Measurements from ENCODE around the gene ANO2.
"Not testable (repeated sequence)": the region's sequence is repeated elsewhere in the genome, so short reads cannot be mapped to it uniquely, and the experiment has no call there.

ANO2 gene

DNA sequence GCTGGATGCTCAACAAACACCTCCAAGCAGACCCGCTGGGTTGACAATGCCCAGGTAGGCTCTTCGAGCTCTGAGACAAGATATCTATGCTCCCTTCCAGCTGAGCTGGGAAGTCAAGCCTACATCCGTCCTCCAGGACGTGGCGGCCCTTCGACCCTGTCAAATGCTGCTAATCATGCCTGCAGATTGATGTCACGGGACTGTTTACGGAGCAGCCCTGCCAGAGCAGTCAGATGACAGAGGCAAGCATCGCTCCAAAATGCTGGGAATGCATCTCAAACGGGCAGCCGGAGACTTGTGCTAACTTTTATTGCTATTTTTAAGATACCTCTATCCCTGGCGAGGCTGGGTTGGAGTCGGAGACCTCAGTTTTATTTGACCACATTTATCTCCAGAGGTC is 373.9 kb downstream of the ANO2 start:
- DNase-seq = no peak

DNA sequence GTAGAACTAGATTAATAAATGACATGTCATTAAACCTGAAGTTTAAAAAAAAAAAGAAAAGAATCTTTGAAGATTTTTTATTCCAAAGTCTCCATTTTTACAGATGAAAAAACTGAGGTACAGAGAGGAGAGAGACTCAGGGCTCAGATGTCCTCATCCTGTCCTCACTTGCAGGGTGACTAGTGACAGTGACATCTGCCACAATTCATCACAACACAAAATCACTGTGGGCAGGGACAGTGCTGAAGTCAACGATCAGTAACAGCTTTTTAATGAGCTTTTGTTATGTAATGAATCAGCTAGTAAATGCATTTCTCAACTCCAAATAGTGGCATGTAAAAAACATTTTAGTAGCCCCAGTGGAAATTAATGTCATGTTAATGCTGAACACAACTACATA is 374.6 kb downstream of the ANO2 start:
- no peak for DNase-seq

DNA sequence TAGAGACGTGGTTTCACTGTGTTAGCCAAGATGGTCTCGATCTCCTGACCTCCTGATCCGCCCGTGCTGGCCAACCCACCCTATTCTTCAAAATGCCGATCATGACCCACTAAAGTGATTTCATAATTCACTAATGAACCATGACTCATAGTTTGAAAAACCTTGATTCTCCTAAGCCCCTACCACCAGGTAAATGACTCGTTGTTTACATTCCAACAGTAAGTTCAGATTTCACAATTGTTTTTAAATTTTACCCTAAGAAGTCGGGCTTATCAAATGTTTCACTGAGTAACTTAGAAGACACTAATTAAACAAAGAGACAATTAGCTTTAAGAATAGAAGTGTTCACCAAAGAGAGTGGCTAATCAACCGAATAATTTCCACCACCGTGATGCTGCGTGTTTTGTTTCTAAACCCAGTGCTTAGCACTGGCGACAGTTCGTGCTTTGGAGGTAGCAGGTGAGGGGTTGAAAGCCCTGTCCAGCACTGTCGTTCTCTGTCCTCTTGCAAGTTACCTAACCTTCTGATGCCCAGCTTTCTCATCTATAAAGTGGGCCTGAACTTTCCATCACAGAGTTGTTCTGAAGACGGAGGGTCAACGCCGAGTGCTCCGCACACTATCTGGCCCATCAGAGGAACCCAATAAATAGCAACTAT is 376.6 kb downstream of the ANO2 start:
- DNase-seq = no peak

DNA sequence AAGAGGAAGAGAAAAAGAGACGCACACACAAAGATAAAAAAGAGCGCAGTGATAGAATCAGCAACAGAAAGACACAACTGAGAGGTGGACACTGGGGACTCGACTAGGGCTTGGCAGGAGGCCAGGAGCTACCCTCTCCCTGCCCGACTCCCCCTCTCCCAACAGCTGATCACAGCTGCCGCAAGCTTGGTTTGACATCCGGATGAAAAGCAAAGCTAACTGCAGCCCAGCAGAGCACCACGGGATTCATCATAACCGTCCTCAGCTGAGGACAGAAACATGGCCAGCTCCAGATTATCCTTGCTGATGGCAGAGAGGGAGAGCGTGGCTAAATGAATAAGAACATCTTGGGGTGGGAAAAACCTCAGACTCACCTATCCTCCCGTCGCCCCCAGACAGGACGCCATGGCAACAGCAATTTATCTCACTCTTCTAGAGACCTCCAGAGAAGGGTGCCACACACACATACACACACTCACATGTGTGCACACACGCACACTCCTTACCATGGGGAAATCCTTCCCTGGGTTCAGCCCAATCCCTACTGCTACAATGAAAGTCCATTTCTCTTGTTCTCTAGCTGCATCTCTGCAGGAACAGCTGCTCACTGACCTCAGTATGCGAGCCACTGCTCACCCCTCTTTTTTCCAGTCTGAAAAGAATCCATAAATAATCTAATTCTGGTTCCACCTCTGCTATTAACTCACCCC is 377.9 kb downstream of the ANO2 start:
- DNase-seq = no peak

DNA sequence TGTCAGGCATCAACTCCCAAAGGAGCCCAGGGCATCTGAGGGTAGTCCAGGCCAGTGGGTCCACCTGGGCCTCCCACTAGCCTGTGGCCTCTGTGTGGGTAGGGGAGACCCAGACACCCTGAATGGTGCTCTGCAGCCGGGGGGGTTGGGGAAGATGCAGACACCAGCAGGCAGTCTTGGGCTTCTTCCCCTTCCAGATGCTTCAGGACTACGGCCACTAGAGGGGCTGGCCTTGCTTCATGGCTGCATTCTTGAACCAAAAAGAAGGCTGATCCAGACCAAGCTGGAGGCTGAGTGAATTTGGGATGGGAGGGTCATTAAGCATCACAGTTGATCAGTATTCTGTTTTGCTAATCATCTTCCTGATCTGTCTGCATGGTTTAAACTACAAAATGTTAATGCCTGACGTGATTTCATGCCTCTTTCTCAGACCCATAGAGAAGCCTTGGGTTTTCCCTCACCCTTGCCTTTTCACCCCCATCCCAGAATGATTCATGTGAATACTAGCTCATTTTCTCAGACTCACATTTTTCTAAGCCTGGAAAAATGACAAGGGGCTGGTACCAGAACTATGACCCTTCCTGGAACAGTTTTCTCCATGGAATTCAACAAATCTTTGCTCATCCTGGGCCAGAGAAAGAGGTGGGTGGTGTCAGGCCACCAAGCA is 379.0 kb downstream of the ANO2 start:
- DNase-seq = no peak

DNA sequence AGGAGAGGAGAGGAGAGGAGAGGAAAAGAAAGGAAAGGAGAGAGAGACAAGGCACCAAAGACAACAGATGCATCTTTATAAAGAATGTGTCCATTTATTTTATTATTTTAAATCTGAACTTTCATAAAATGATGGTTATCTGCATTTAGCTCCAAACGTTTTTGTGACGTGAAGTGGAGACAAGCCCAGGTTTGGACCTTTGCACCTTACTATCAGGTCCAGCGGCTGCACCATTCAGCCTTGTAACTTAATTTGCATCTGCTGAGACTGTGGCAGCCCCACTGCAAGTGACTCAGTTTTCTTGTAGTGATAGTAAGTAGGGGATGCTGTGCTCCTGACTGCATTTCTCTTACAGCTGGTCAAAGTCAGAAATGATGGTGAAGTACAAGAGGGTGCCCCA is 382.5 kb downstream of the ANO2 start:
- DNase-seq = no peak

DNA sequence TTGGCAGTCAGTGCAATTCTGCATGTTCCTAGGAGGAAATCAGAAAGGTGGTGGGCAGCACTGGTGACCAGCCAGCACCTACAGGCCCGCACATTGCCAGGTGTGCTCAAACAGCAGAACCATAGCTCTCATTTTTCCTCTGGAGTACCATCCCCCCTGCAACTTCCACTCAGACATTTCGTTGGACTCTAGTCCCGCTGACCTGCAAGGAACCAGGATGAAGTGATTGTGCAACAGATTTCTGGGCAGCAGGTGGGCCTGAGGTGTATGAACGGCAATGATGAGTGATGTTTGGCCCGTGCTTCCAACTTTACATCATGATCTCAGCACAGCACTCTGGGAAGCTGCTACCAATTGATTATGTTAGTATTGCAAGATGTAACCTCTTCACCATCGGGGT is 383.2 kb downstream of the ANO2 start:
- no peak for DNase-seq

DNA sequence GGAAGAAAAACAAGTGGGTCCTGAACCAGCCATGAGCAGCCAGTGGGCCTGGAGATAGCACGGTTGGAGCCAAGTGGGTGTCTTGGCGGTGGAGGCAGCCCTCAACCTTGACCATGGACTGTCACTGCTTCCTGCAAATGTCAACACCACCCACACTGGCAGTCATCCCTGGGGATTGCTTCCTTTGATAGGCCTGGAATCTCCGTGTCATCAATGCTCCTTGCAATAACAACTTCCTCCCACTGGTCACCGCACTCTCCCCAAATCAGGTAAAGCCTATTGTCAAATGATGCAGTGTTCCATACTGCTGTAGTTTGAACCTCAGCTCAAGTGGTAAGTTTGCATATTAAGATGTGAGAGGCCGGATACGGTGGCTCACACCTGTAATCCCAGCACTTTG is 384.0 kb downstream of the ANO2 start:
- no peak for DNase-seq

DNA sequence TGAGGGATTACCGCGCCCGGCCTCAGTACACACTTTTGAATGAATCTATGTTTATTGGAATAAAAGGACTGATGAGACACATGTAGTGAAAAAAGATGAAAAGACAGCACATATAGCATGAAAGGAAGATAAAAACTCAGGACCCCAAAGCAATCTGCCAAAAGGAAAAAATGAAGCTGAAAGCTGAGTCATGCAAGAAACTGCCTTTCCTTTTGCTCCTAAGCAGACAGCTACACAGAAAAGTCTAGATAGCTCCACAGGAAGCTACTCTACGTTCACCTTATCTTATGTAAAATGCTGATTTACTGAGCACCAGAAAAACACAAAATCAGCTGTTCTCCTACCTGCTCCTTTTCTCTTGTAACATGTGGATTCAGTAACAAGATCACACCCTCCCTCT is 384.8 kb downstream of the ANO2 start:
- no peak for DNase-seq

DNA sequence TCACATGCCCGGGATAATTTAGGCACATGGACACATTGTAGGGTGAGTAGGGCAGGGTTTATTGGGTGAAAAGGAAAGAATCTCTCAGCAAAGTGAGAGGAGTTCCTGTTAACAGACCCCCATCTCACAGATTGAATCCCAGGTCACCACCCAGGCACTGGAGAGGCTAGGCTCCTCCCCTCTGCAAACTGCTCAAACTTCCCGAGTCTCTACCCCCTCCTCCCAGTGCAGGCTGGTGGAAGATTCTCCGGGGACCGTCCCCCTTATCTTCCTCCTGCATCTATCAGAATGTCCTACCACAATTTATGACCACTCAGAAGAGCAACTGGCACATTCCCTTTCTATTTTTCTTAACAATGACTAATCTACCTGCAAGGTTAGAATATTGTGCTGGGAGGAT is 387.2 kb downstream of the ANO2 start:
- DNase-seq = no peak

DNA sequence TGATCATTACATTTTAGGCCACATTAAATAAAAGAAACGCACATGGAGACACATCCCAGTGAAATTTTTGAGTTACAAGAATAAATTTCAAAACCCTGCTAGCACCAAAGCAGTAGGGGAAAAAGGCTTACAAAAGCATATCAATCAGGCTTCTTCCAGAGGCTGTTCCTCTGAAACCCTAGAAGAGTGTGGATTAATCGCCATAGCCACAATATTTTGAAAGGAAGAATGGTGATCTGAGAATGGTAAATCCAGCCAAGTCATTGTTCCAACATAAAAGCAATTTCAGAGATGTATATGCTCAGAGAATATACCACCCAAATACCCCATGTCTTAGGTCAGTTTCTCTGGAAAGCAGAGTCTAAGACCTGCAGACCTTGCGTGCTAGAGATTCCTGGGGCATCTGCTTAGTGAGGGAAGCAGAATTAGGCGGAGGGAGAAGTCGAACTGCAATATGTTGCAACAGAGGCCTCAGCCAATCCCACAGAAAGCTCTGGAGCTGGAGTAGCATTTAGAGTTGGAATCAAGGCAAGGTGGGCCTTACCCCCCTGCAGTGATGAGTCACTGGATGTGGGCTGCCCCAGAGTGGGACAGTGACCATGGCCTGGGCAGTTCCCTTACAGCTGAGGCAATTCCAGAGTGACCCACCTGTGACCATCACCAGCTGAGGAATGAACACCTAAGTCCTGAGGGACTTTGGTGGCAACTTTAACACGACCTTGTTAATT is 387.9 kb downstream of the ANO2 start:
- DNase-seq = no peak

DNA sequence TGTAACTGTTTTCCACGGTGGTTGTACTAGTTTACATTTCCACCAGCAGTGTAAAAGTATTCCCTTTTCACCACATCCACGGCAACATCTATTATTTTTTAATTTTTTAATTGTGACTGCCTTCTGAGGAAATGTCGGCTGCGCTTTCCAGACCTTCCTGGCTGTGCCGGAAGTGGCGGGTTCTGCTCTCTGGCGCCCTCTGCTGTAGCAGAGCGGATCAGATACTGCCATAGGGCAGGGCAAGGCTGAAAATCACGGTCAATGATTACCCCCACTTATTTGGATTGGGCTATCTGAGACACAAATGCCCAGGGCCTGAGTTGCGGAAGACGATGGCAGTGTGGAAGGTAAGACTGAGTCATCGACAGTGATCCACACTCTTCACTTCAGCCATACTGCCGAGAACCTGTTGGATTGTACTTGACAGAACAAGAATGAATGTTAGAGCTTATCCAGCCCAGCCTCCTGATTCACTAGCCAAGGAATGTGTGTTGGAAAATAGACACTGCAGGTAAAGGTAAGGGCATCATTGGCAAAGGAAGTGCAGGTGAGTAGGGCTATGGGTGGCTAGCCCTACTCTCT is 388.9 kb downstream of the ANO2 start:
- peak; percentile 36 for DNase-seq

DNA sequence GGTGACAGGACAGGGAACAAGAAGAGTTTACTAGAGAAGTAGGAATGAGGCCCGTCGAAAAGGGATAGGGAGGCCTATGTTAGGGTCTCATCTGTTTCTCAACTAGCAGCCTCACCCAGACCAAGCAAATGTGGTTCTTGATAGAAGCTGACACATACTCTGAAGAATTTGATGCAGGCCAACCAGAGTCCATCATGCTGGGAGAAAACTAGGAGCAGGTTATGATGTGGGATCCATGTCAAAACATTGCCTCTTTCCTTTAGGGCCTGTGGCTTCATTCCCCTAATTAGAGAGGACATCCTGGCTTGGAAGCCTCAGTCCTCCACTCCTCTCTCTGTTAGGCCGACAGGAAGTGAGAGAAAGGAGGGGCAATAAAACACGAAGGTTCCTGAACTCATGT is 390.3 kb downstream of the ANO2 start:
- DNase-seq = no peak

DNA sequence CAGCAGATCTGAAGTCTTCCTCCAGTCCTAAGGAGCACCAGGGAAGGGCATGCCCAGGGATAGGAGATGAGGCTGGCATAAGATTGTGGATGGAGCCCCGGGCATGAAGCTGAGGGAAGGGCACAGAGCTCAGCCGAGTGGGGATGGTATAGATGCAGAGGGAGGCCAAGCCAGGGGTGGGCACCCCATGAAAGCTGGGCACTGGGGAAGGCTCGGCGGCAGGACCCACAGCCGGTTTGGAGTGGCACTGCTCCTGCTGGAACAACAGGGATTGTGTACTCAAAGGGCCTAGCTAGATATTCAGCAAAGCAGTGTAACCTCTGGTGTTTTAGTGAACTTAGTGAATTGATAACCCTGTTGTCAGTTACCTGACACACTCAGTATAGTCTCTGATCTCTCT is 396.0 kb downstream of the ANO2 start:
- no peak for DNase-seq

DNA sequence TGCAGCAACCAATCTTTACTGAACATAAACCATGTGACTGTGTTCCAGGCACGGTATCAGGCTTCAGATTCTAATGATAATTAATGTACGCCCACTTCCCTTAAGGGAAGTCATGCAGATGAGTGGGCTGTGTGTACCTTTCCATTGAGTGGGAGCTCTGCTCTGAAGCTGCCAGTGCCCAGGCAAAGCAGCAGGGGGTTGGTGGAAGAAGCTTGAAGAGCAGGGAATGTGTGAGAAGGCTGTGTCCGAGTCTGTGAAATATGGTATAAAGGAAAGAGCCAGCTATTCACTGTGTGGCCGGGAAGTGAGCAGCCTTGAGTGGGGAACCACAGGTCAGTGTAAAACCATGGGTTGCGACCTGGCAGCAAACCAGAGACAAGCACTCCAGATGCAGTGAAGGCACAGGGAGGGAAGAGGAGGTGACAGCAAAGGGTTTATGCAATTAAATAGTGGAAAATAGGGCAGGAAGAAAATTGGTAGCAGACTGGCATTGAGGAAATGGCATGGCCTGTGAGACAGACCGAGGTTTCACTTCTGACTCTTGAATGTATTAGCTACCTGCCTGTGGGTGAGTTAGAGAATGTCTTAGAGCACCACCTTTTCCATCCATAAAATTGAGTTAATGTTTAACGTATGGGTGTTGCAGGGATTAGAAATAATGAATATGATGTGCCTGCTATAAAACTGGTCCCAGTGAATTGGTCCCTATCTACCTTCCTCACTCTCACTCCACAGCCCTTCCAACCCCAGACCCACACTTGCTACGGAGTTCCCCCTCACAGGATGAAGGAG is 396.7 kb downstream of the ANO2 start:
- DNase-seq = no peak

DNA sequence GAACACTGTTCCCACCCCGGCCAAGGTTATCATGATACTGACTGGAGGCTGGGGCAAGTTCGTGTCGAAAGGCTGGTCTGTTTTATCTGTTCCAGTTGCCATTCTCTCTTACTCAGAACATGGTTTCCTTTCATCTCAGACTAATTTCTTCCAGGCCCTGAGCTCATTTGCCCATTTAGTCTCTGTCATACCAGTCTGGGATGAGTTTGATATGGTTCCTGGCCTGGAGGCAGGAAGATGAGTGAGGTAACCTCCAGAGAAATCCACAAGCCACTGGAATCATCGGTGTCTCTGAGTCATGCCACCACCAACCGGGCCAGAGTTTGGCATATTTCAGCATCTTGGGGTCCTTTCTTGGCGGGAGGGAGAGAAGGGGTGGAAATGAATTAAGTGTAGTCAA is 398.4 kb downstream of the ANO2 start:
- DNase-seq = no peak

DNA sequence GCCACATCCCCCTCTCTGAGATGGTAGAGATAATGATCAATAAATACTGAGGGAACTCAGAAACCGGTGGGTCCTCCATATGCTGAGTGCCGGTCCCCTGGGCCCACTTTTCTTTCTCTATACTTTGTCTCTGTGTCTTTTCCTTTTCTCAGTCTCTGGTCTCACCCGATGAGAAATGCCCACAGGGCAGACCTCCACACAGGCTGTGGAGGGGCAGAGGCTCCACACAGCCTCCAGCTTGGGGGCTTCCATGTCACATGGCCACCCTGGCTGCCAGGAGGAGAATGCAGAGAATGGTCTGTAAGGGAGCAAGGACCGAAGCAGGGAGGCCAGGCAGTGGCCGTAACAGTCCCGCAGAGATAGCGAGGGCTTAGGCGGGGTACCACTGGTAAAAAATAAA is 407.3 kb downstream of the ANO2 start:
- DNase-seq = no peak

DNA sequence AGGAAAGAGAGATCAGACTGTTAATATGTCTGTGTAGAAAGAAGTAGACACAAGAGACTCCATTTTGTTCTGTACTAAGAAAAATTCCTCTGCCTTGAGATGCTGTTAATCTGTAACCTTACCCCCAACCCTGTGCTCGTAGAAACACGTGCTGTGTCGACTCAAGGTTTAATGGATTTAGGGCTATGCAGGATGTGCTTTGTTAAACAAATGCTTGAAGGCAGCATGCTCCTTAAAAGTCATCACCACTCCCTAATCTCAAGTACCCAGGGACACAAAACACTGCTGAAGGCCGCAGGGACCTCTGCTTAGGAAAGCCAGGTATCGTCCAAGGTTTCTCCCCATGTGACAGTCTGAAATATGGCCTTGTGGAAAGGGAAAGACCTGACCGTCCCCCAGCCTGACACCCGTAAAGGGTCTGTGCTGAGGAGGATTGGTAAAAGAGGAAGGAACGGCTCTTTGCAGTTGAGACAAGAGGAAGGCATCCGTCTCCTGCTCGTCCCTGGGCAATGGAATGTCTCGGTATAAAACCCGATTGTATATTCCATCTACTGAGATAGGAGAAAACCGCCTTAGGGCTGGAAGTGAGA is 407.9 kb downstream of the ANO2 start:
- DNase-seq = not testable (repeated sequence)

DNA sequence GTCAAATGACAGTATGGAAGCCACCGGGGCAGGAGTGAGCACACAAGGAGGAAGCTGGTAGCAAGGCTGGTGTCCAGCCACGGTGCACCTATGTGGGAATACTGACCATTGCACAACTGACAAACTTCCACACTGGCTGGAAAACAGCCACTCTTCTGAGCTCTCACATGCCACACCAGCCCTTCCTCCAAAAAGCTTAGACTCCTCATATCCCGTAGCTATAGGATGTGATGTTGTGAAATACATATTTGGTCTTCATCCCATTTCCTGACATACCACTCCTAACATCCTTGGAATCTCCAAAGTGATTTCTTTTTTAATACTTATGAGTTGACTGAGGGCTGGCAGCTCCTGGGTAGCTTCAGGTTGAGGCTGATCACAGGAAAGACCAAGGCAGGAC is 409.5 kb downstream of the ANO2 start:
- DNase-seq = no peak

DNA sequence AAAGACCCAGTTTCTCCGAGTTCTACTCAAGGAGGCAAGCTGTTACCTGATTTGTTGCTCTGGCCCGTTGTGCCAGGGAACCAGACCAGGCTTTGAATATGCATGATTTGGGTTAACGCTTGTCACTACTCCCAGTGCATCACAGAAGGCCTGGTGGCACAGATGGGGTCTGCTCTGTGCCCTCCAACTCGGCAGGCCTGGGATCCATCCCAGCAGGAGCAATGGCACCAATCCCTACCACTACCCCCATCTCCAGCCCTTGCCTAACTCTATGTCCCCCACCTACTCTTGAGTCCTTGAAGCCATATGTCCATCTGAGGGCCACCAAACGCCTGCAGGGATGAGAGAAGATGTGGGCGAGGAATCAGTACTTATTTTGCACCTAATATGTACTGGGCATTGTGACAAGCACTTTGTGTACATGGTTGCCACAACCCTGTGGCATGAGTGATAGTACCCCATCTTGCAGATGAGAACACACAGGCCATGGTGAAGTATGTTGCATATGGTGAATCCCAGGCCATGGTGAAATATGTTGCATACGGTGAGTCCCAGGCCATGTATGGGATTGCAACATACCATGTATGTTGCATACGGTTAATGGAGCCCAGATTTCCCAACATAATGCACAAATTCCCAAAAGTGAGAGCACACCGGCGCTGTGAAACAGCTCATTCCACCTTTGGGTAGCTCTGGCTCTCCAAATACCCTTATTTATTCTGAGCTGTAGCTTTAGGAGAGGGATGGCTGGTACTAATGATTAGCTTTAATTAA is 410.4 kb downstream of the ANO2 start:
- no peak for DNase-seq

DNA sequence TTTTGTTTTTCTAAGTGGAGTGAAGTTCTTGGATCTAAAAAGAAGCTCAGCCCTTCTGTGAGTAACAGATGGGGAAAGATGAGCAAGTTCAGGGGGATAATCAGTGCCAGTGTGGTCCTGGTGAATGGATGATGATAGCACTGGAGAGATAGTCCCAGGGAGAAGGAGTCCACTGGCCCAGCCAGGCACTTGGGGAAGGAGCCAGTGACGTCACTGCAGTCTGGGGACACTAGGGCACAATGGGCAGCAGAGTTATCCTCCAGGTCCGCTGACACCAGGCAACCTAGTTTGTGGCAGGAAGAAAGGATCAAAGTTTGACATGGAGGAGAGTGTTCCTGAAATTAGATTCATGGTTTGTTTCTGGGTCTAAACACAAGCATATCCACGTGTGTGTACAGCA is 411.7 kb downstream of the ANO2 start:
- DNase-seq = no peak
